ENCODE measurements around the gene SORCS3.

DNA sequence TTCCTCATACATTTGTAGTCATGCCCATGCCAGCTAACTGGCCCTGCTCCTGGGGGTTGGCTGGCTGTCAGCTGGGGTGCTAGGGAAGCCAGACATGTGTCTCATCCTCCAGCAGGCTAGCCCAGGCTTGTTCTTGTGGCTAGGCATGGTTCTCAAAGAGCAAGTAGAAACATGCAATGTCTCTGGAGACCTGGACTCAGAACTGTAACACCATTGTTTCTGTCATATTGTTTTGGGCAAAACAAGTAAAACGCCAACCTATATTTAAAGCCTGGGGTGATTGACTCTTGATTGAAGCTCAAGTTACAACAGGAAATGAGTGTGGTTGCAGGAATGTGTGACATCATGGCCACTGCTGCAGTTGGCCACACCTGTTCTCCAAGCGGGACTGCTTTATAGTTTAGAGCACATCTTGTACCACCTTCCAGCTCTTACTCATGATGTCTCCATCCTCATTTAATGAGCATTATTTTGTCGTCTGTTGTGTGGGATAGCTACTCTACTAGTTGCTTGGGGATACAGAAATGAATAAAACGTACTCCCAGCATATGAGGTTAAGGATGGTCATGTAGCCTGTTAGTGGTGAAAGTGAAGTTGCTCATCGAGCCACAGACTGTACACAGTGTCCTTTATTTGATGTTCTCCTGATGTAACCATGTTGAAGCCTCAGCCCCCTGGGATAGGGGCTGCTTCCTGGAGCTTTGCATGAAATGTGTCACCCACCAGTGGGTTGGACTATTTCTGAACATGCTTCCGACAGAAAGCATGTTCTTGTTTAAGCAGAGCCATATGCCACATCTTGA, 168.4 kb downstream of the SORCS3 start:
- TF ChIP-seq POLR2AphosphoS5 (IDR thresholded peaks at IDR 0.05) = no peak
- TF ChIP-seq, protein P1, sequence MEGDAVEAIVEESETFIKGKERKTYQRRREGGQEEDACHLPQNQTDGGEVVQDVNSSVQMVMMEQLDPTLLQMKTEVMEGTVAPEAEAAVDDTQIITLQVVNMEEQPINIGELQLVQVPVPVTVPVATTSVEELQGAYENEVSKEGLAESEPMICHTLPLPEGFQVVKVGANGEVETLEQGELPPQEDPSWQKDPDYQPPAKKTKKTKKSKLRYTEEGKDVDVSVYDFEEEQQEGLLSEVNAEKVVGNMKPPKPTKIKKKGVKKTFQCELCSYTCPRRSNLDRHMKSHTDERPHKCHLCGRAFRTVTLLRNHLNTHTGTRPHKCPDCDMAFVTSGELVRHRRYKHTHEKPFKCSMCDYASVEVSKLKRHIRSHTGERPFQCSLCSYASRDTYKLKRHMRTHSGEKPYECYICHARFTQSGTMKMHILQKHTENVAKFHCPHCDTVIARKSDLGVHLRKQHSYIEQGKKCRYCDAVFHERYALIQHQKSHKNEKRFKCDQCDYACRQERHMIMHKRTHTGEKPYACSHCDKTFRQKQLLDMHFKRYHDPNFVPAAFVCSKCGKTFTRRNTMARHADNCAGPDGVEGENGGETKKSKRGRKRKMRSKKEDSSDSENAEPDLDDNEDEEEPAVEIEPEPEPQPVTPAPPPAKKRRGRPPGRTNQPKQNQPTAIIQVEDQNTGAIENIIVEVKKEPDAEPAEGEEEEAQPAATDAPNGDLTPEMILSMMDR (IDR thresholded peaks at IDR 0.05) = no peak
- TF ChIP-seq POLR2A (IDR thresholded peaks at IDR 0.05; ENCODE audit: low read depth) = no peak

Data from esophagus muscularis mucosa (tissue), 3 donors.